HG03442 (cell line): ENCODE results near the gene MBIP.
"Not testable (repeated sequence)": the region's sequence is repeated elsewhere in the genome, so short reads cannot be mapped to it uniquely, and the experiment has no call there.

ENCODE experiments used
- ATAC-seq: cut with Tn5 transposase; IDR thresholded peaks from one replicate; pipeline ENCODE4 v1.9.1; 2021; ENCODE audit warnings: mild to moderate bottlenecking, moderate library complexity; ENCODE audit not compliant: unreplicated experiment

MBIP gene

DNA sequence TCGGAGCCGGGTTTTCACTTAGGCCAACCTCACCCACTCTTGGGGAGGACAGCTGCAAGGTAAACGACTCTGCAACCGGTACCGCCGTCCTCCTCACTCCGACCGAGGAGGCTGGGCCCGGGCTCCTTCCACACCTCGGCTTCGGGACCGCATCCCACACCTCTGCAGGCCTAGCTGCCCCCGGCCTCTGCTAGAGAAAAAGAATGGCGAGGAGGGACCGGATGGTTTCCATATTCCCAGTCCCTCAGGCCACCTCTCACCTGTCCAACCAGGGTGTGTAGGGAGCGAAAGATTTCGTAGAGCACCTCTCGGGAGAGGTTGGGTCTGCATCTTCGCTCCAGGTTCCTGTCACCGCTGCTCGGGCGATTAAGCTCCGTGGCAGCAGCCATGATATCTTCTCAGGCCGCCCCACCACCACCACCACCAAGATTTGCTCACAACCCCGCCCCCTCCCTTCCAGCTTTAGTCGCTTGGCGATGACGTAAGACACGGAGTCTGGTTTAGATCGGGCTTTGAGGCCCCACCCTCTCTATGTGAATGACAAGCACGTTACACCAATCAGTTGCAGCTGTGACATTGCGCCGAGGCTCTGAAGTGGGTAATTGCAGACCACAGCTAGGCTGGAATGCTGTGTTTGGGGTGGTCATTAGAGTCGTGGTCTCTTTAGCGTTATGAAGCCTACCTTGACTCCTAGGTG lies at the start of gene MBIP:
Gene MBIP (minus strand): TSS at position 438 of the 697 bp plus-strand sequence. CDS start 49 bp downstream, at position 389.
- ATAC-seq: peak; percentile 98

DNA sequence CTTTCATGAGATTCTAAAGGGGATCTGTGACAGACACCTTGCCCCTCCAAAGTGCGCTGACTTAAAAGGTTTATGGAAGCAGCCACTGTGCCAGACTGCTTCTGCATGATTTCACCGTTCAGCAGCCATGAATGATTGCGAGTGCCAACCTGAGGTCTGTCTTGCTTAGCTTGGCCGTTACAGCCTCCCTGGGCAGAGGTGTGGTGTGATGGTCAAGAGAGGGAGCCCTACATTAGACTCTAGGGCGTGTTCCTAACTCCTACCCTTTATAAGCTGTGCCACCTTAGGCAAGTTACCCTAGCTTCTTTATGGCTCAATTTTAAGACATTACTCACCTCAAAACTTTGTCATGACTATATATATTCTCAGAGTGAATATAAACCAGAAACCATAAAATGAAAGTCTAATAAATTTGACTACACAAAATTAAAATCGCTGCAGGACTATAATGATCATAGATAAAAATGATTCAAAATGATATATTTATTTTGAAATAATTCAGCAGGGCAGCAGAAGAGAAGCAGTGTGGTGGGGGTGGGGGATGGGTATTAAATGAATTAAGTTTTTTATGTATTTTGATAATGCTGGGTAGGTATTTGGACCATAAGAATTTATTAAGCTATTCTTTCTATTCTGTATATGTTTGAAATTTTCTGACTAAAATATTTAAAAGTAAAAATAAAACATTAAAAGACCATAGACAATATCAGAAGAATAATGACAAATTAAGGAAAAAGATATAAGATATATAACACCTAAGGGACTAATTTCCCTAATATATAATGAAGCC lies 47.7 kb upstream of the MBIP start:
- no peak for ATAC-seq

GRCh38 chr14:36365766-36366165 lies 45.3 kb upstream of the MBIP start:
- ATAC-seq: no peak

DNA sequence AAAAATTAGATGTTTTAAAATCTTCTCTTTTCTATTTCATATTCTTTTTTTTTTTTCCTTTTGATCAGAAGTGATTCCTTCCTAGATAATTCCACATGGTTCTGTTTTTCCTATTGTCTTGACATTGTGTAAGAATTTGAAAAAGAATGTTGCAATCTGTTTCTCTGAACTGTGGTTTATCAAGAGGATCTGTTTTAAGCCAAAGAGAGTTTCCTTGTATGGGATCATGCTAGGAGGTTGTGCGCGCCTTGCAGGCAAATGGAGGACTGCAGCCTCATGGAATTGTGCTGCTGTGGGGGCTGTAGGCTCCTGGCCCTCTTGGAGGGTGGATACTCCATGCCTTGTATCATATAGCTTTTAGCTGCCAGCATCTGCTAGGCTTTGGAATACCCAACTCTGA lies 43.3 kb upstream of the MBIP start:
- ATAC-seq: no peak

- ATAC-seq: no peak
Measured at GRCh38 chr14:36362648-36363047, 42.2 kb upstream of the MBIP start.

DNA sequence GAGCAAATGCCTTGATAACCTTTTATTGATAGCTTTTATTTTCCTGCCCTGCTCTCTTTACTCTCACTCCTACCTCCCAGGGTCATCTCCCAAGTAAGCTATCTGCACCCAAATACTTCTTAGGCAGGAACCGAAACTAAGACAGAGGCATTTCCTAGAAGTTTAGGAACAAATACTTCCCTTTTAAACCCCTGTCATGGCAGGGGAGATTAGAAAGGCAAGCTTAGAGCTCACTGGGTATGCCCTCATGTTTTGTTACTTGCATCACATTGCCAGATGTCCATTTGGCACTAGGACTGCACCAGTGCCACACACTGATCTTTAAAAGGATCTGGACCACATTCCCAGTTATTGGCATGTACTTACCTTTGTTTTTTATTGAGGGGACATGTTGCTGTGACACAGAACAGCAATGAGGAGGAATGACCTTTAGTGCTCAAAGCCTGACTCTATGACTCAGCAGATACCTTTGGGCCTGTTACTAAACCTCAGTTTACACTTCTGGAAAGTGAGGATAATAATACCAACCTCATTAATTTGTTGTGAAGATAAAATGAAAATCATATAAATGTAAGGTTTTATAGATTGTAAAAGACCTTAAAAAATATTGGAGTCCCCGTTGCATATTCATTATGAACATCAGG lies 40.9 kb upstream of the MBIP start:
- no peak for ATAC-seq

- ATAC-seq: no peak
Measured at GRCh38 chr14:36356862-36357261, 36.4 kb upstream of the MBIP start.

DNA sequence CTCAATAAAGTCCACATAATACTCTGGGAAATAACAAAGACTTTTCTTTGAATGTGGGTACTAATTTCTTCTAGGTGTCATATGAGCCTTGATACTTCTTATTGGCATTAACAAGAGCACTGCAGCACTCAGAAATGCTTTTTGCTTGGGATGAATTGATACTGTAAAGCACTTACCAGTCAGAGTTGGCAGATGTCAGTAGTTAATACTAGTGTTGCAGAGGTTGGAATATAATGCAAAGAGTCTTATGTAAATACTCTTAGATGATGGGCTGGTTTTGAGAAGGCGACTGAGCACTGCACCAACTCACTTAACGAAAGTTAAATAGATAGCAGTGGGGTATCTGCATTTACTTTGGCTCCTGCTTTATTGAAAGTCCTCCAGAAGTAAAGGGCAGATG lies 25.6 kb upstream of the MBIP start:
- no peak for ATAC-seq

DNA sequence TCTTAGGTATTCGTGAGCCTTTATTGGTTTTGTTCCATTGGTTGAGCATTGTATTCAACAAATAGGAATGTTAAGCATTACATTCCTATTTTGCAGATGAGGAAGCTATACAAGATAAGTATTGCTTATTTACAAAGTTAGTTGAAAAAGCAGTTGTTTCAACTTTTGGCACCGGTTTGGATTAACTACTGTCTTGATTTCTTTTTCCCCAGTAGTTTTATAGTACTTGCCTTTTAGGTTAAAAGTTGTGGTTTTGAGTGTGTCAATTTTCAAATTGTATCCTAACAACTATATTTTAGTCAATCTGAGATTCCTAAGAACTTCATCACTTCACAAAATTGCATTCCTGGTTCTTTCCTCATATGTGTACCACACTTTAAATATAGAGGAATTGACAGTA lies 23.8 kb upstream of the MBIP start:
- ATAC-seq: no peak

- ATAC-seq: not testable (repeated sequence)
Measured at GRCh38 chr14:36341811-36342210, 21.4 kb upstream of the MBIP start.

GRCh38 chr14:36340276-36340890 lies 19.9 kb upstream of the MBIP start:
- ATAC-seq: no peak

DNA sequence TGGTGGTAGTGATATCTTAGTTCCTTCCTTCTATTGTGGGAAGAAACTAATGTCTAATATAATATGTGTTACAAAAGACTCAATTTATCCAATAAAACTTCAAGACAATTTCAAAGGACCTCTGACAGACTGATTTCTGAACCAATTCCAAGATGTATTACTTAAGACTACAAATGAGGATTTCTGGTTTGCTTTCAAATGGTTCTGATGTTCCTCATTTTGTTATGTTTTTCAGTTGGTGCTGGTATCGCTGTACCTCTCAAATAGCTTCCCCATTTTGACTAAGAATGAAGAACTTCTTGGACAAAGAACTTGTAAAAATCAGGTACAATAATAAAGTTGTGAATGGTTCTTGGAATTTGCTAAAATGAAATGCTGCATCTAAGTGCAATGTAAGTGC lies 19.4 kb upstream of the MBIP start:
- no peak for ATAC-seq

DNA sequence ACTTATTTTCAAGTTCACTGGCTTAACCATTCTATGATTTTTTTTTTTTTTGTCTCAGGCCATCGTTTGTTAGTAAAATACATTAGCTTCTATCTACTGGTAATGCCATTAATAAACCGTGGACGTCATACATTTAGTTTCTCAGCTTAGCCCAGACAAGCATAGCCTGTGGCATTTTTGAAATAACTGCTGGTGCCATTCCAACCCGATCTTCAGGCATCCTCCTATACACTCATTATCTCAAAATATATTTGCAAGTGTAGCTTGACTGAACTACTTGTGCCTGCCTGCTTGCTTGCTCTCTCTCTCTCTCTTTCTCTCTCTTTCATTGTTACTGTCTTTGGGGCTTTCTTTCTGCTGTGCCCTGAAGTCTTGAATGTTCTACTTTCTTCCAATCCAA lies 12.7 kb upstream of the MBIP start:
- no peak for ATAC-seq

- not testable (repeated sequence) for ATAC-seq
Measured at GRCh38 chr14:36327573-36327972, 7.1 kb upstream of the MBIP start.

DNA sequence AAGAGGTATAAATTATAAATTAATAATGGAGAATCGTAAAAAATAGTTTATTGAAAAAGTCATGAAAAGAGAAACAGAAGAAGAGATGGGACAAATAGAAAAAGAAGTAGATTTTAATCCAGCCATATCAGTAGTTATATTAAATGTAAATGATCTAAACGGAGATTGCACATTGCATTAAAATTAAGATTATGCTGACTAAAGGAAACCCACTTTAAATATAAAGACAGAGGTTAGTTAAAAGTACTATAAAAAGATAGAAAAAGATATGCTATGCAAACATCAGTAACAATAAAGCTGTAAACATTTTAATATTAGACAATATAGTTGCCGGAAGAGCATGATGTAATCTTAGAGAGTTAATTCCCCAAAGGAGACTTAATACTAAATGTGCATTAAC lies 5.4 kb upstream of the MBIP start:
- no peak for ATAC-seq

- no peak for ATAC-seq
Measured at GRCh38 chr14:36324897-36325296, 4.5 kb upstream of the MBIP start.

DNA sequence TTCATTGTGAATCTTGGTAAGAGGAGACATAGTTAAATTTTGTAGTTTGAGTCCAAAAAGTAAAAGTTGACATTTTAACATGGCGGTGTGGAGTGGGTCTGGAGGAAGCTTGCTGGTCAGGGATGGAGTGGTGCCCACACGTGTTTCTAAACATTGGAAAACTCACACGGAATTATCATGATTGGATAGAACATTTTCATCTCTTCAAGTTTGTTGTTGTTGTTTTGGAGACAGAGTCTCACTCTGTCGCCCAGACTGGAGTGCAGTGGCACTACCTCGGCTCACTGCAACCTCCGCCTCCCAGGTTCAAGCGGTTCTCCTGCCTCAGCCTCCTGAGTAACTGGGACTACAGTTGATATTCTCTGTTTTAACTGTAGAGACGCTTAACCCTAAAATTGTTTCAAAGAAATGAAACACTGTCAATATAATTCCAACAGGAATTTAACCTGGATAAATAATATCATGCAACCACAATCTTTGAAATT lies 502 bp upstream of the MBIP start:
- peak; percentile 24 for ATAC-seq

DNA sequence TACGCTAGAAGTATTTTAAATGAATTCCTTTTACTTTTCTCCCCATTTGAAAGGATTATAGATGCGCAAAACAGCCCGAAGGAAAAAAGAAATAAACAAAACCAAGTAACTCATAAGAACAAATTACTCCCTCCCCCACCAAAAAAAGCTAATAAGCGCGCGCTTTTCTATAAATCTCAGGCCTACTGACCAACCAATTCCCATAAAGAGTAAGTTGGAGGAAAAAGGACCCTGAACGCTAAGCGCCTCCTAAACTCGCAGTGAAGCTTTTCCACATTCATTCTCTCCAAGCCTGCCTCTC lies 588 bp downstream of the MBIP start:
- ATAC-seq: no peak

DNA sequence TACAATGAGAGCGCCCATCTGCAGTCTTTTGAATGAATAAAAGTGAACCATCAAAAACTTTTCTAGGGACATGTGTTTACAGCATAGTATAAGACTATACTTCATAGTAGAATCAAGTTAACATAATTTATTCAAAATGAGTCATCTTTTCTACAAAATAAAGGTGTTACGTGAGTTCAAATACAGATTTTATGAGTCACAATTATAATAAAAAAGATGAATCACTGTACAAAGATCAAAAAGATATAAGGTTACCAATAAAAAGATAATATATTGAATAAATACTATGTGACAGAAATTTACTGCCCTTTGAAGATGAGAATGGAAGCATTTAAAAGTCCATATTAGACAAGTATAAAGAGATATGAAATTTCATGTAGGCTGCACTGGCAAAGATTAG lies 2.8 kb downstream of the MBIP start:
- no peak for ATAC-seq

- no peak for ATAC-seq
Measured at GRCh38 chr14:36316131-36316530, 4.3 kb downstream of the MBIP start.

DNA sequence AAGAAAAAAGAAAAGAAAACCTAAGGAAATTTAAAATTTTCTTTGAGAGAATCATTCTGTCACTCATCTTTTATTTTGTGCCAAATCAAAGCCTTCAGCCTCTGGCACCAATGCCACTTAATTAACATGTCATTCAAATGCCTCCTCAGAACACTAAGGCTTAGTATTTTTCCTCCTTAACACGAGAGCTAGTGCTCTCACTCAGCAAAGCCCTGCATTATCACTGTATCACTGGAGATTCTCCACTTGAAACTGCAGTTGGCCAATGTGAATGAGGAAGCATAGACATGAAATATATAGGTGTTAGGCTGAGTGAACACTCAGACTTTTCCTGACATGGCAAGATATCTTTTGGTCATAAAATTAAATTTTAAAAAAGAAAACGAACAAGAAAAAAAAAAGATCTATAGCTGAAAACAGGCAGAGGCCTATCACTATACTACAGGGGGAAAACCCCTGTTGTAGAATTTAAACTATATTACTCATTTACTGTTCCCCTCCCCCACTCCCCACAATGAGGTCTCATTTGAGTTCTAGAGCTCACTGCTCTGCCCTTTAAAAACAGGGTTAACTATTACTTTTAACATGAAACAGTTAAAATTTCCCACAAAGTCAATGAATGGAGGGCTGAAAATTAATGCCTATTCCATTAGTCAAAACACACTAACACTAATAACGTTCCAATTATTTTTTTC lies 5.1 kb downstream of the MBIP start:
- peak; percentile 58 for ATAC-seq
